AG09319 (cell line): ENCODE results near the gene TLL2.

Experiments used
- DNase-seq: peaks from one replicate; pipeline ENCODE4 v3.0.0-alpha.2; 2010; ENCODE audit warnings: low read depth; ENCODE audit errors: extremely low read depth
- CTCF ChIP-seq: IDR thresholded peaks from 2 replicates; pipeline ENCODE4 v1.5.1; 2011; ENCODE audit warnings: low read depth, mild to moderate bottlenecking, inconsistent platforms, low read length, moderate library complexity

The TLL2 gene

GRCh38 chr10:96319754-96320474 is 193.8 kb downstream of the TLL2 start:
- no peak for TF ChIP-seq CTCF
- no peak for DNase-seq

- DNase-seq, result no peak
- no peak for TF ChIP-seq CTCF
Observed at GRCh38 chr10:96317067-96317833, 196.5 kb downstream of the TLL2 start.
